MM.1S (cell line): Measurements from ENCODE around the gene TEX264.

Experiments
- DNase-seq: peaks from one replicate; pipeline ENCODE4 v3.0.0-alpha.2; 2015
- H2AFZ ChIP-seq: fragments of 300-600 bp; sonication (generic); 2 replicates; pipeline ENCODE4 v1.6.0; 2016; ENCODE audit warnings: antibody characterized with exemption, low read length
- H3F3A ChIP-seq: fragments of 300-600 bp; sonication (generic); 2 replicates; pipeline ENCODE4 v1.6.1; 2016; ENCODE audit warnings: mild to moderate bottlenecking, antibody characterized with exemption, low read length, moderate library complexity, mixed read lengths; ENCODE audit not compliant: insufficient read depth
- H3K27ac ChIP-seq: fragments of 300-600 bp; sonication (generic); 2 replicates; pipeline ENCODE4 v1.5.1; 2016; ENCODE audit warnings: mild to moderate bottlenecking, low read length
- H3K27me3 ChIP-seq: fragments of 300-600 bp; sonication (generic); replicated peaks from 2 replicates; pipeline ENCODE4 v1.6.0; 2016; ENCODE audit warnings: low read length; ENCODE audit not compliant: insufficient read depth
- H3K36me3 ChIP-seq: fragments of 300-600 bp; sonication (generic); replicated peaks from 2 replicates; pipeline ENCODE4 v1.6.1; 2016; ENCODE audit warnings: mild to moderate bottlenecking, low read length, mixed read lengths; ENCODE audit not compliant: insufficient read depth
- H3K4me1 ChIP-seq: fragments of 300-600 bp; sonication (generic); 2 replicates; pipeline ENCODE4 v1.6.1; 2016; ENCODE audit warnings: low read length, mixed read lengths
- H3K4me2 ChIP-seq: fragments of 300-600 bp; sonication (generic); 2 replicates; pipeline ENCODE4 v1.6.0; 2016; ENCODE audit warnings: low read depth, low read length
- H3K4me3 ChIP-seq: fragments of 300-600 bp; sonication (generic); 2 replicates; pipeline ENCODE4 v1.5.1; 2016; ENCODE audit warnings: low read length, mixed read lengths
- H3K79me2 ChIP-seq: fragments of 300-600 bp; sonication (generic); 2 replicates; pipeline ENCODE4 v1.6.1; 2016; ENCODE audit warnings: mixed run types, low read length, mixed read lengths
- H3K9ac ChIP-seq: fragments of 300-600 bp; sonication (generic); 2 replicates; pipeline ENCODE4 v1.6.1; 2016; ENCODE audit warnings: low read length, mixed read lengths
- H3K9me2 ChIP-seq: fragments of 300-600 bp; sonication (generic); replicated peaks from 2 replicates; pipeline ENCODE4 v1.6.1; 2016; ENCODE audit warnings: mild to moderate bottlenecking, low read length, mixed read lengths; ENCODE audit not compliant: insufficient read depth
- H3K9me3 ChIP-seq: fragments of 300-600 bp; sonication (generic); replicated peaks from 2 replicates; pipeline ENCODE4 v1.6.1; 2016; ENCODE audit warnings: mild to moderate bottlenecking, low read length, mixed read lengths; ENCODE audit not compliant: insufficient read depth
- H4K20me1 ChIP-seq: fragments of 300-600 bp; sonication (generic); 2 replicates; pipeline ENCODE4 v1.6.1; 2016; ENCODE audit warnings: mild to moderate bottlenecking, low read length, moderate library complexity, mixed read lengths; ENCODE audit not compliant: insufficient read depth
- EZH2 ChIP-seq: fragments of 300-600 bp; sonication (generic); optimal IDR thresholded peaks from 2 replicates; pipeline ENCODE3; 2017; ENCODE audit warnings: low read depth, mild to moderate bottlenecking, antibody characterized with exemption, low read length, mixed read lengths
- EZH2phosphoT487 ChIP-seq: fragments of 300-600 bp; sonication (generic); IDR thresholded peaks from 2 replicates; pipeline ENCODE4 v1.6.1; 2018; ENCODE audit warnings: antibody characterized with exemption, low read length
- TF ChIP-seq, protein P1 (sequence below): fragments of 300-600 bp; sonication (generic); IDR thresholded peaks from 2 replicates; pipeline ENCODE4 v1.5.1; 2016; ENCODE audit warnings: antibody characterized with exemption, low read length, mixed read lengths

The TEX264 gene

DNA sequence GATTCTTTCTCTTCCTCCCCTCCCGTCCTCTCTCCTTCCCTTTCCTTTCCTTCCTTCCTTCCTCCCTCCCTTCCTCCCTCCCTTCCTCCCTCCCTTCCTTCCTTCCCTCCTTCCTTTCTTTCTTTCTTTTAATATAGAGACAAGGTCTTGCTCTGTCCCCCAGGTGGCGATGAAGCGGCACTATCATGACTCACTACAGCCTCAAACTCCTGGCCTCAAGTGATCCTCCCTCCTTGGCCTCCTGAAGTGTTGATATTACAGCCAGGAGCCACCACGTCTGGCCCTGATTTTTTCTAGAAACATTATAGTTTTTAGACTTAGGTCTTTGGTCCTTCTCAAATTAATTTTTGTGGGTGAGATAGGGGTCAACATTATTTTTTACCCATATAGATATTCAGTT lies 51.3 kb downstream of the TEX264 start:
- Histone ChIP-seq H3K9me2 (no peaks in the 10 kb centered on the region), H3K9me3 (no peaks in the 10 kb centered on the region), H2AFZ (0 out of 2 replicates have a peak overlapping the region, but pooled peaks have one; percentile 17), H3K9ac (no peak overlapping the region), H3K4me3 (no peak overlapping the region), H3K27me3 (no peaks in the 10 kb centered on the region), H3K36me3 (no peaks in the 10 kb centered on the region), H3K4me1 (0 out of 2 replicates have a peak, but pooled peaks cover 4% of the 10 kb centered on the region), H3K4me2 (no peak overlapping the region), H3K27ac (no peak overlapping the region), H3F3A (no peaks in the 10 kb centered on the region), H3K79me2 (no peaks in the 10 kb centered on the region), H4K20me1 (no peaks in the 10 kb centered on the region)
- DNase-seq, result no peak
- TF ChIP-seq EZH2, result no peak
- TF ChIP-seq, protein P1, sequence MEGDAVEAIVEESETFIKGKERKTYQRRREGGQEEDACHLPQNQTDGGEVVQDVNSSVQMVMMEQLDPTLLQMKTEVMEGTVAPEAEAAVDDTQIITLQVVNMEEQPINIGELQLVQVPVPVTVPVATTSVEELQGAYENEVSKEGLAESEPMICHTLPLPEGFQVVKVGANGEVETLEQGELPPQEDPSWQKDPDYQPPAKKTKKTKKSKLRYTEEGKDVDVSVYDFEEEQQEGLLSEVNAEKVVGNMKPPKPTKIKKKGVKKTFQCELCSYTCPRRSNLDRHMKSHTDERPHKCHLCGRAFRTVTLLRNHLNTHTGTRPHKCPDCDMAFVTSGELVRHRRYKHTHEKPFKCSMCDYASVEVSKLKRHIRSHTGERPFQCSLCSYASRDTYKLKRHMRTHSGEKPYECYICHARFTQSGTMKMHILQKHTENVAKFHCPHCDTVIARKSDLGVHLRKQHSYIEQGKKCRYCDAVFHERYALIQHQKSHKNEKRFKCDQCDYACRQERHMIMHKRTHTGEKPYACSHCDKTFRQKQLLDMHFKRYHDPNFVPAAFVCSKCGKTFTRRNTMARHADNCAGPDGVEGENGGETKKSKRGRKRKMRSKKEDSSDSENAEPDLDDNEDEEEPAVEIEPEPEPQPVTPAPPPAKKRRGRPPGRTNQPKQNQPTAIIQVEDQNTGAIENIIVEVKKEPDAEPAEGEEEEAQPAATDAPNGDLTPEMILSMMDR, result no peak; the same call in 1 of the 2 replicates
- TF ChIP-seq EZH2phosphoT487, result no peak

DNA sequence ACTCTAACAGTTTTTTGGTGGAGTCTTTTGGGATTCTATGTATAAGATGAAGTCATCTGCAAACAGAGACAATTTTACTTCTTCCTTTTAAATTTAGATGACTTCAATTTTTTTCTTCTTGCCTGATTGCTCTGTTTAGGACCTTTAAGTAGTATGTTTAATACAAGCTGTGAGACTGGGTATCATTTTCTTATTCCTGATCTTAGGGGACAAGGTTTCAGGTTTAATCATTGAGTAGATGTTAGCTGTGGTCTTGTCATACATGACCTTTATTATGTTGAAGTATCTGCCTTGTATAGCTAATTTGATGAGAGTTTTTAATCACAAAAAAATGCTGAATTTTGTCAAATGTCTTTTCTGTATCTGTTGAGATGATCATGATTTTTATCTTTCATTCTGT lies 56.4 kb downstream of the TEX264 start:
- no peak for DNase-seq

DNA sequence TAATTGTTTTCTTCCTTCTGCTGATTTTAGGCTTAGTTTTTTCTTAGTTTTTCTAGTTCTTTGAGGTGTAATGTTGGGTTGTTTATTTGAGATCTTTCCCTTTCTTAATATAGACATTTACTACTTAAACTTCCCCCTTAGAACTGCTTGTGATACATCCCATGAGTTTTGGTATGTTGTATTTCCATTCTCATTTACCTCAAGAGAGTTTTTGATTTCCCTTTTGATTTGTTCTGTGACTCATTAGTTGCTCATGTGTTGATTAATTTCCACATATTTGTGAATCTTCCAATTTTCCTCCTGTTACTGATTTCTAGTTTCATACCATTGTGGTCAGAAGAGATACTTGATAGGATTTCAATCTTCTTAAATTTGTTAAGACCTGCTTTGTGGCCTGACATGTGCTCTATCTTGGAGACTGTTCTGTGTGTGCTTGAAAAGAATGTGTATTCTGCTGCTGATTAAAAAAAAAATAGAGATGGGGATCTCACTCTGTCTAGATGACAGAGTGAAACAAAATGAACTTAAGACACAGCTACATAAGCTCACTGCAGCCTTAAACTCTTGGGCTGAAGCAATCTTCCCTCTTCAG lies 58.1 kb downstream of the TEX264 start:
- no peaks in the 10 kb centered on the region for H3K79me2 ChIP-seq
- H3K4me3 ChIP-seq, result no peak overlapping the region
- H2AFZ ChIP-seq, result no peak overlapping the region
- H3K9me2 ChIP-seq, result no peaks in the 10 kb centered on the region
- no peak for DNase-seq
- no peak overlapping the region for H3K4me2 ChIP-seq
- TF ChIP-seq, protein P1, result no peak
- TF ChIP-seq EZH2phosphoT487 (no peak), EZH2 (no peak)
- no peaks in the 10 kb centered on the region for H3F3A ChIP-seq
- no peak overlapping the region for H3K27ac ChIP-seq
- H3K9me3 ChIP-seq, result no peaks in the 10 kb centered on the region
- H3K9ac ChIP-seq, result no peak overlapping the region
- no peaks in the 10 kb centered on the region for H3K4me1 ChIP-seq
- no peaks in the 10 kb centered on the region for H3K27me3 ChIP-seq
- no peaks in the 10 kb centered on the region for H4K20me1 ChIP-seq
- no peaks in the 10 kb centered on the region for H3K36me3 ChIP-seq

More for the DNA sequence above, 56.4 kb downstream of the TEX264 start:
- no peaks in the 10 kb centered on the region for H3F3A ChIP-seq
- H3K4me3 ChIP-seq, result no peak overlapping the region
- no peak overlapping the region for H3K27ac ChIP-seq
- H3K9me3 ChIP-seq, result no peaks in the 10 kb centered on the region
- H2AFZ ChIP-seq, result no peak overlapping the region
- no peaks in the 10 kb centered on the region for H3K27me3 ChIP-seq
- no peaks in the 10 kb centered on the region for H3K9me2 ChIP-seq
- H3K79me2 ChIP-seq, result no peaks in the 10 kb centered on the region
- no peaks in the 10 kb centered on the region for H3K4me1 ChIP-seq
- TF ChIP-seq EZH2 (no peak), EZH2phosphoT487 (no peak)
- TF ChIP-seq, protein P1, result no peak
- H3K36me3 ChIP-seq, result no peaks in the 10 kb centered on the region
- no peaks in the 10 kb centered on the region for H4K20me1 ChIP-seq
- no peak overlapping the region for H3K9ac ChIP-seq
- H3K4me2 ChIP-seq, result no peak overlapping the region
